ENCODE results near the gene RPL10.

RPL10 gene

GRCh38 chrX:154430916-154431315 is 32.7 kb downstream of the RPL10 start:
- DNase-seq (ENCODE audit: low read depth): no peak

- DNase-seq (ENCODE audit: low read depth): no peak
These were observed 33.2 kb downstream of the RPL10 start for GRCh38 chrX:154431341-154431740.

GRCh38 chrX:154432210-154432609 is 34.0 kb downstream of the RPL10 start:
- no peak for DNase-seq (ENCODE audit: low read depth)

DNA sequence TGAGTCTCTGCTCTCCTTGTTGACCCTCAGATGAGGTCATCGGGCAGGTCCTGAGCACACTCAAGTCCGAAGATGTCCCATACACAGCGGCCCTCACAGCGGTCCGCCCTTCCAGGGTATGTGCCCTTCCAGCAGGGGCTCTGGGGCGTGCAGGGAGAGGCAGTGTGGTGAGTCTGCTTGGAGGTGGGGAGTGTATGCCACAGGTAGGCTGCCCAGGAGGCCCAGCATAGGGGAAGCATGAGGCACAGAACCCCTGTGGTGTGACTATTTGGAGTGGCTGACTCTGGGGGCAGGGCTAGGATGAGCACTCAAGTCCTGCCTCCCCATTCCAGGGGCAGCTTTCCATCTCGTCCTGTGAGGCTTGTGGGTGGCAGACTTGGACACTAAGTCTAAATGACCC is 35.4 kb downstream of the RPL10 start:
- DNase-seq (ENCODE audit: low read depth): no peak

DNA sequence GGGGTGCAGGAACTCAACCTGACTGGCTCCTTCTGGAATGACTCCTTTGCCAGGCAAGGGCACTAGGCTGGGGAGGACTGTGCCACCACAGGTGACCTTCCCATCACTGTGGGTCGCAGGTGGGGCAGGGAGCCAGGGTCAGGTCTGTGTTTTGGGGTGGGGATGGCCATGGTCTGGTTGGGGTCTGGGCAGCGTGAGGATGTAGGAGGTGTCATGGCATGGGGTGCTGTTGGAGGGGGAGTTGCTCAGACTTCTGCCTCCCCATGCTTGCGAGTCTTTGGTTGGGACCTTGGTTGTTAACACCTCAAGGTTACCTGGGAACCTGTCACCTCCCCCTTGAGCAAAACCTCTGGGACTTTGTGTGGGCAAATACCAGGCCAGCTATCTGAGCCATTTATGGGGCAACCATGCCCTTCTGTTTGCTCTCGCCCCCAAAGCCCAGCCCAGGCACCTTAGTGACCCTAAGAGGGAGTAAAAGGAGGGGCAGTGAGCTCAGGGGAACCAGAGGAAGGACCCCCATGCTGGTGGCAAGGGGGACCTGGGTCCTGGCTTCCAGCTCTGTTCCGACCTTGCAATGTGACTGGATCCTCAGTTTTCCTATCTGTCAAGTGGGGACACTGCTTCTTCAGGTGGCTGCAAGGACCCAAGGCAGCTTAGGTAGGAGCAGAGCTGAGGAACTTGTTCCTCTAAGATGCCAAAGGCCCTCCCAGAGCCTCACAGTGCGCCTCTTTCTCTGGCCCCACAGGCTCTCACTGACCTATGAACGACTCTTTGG is 36.4 kb downstream of the RPL10 start:
- no peak for DNase-seq (ENCODE audit: low read depth)

GRCh38 chrX:154435171-154435733 is 37.1 kb downstream of the RPL10 start:
- no peak for DNase-seq (ENCODE audit: low read depth)

DNA sequence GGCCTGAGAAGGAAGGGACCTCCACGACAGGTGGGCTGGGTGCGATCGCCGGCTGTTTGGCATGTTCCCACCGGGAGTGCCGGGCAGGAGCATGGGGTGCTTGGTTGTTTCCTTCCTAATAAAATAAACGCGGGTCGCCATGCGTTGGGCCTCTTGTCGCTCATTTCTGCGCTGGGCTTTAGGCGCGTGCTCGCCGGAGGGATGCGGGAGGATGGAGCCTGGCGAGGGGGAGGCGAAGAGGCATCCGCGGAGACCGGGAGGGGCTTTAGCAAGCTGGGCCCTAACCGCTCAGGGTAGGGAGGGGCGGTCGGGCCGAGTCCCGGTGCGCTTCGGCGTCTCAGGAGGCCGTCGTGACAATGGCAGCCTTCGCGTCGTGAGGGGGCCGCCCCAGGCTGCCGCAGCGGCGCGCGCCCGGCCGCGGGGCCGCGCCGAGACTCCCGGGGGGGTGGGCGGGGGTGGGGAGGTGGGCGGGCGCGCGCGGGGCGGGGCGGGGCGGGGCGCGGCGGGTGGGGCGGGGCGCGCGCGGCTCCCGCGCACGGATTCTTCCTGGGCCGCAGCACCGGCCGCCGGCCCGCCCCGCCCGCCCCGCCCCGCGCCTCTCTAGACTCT is 38.3 kb downstream of the RPL10 start:
- DNase-seq (ENCODE audit: low read depth): no peak

DNA sequence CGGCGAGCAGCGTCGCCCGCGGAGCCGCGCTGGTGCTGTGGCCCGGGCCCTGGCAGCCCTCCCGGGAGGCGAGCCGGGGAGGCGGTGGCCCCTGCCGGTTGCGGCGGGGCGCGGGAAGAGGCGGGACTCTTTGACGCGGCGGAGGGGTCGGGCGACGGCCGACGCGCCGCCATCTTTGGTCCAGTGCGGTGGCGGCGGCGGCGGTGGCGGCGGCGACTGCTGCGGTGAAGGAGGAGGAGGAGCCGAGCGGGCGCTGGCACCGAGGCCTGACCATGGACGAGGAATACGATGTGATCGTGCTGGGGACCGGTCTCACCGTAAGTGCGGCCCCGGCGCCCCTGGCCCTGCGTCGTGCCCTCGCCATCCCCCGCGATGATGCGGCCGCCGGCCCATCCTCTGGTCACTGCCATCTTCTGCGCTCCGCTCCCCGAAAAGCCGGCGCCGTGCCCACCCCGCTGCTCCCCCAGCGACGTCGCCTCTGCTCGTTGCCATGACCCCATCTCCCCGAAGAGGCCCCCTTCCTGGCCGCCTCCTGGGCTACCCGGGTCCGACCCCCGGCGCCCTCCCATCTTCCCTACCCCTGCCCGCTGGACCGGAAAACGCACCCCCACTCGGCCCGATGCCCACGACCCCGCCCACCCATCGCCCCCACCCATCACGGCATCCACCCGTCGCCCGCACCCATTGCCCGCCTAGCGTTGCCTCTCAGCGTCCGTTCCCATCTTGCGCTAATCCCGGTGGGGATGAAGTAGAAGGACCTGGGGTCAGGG is 39.0 kb downstream of the RPL10 start, which contains the start of gene GDI1:
Gene GDI1, plus strand, starts transcription at position 172 of the 770 bp plus-strand sequence. Its CDS starts 101 bp downstream, at position 273.
- DNase-seq (ENCODE audit: low read depth): no peak

GRCh38 chrX:154437971-154438893 is 40.1 kb downstream of the RPL10 start:
- DNase-seq (ENCODE audit: low read depth): no peak

GRCh38 chrX:154439841-154440240 is 41.7 kb downstream of the RPL10 start:
- DNase-seq (ENCODE audit: low read depth): no peak

DNA sequence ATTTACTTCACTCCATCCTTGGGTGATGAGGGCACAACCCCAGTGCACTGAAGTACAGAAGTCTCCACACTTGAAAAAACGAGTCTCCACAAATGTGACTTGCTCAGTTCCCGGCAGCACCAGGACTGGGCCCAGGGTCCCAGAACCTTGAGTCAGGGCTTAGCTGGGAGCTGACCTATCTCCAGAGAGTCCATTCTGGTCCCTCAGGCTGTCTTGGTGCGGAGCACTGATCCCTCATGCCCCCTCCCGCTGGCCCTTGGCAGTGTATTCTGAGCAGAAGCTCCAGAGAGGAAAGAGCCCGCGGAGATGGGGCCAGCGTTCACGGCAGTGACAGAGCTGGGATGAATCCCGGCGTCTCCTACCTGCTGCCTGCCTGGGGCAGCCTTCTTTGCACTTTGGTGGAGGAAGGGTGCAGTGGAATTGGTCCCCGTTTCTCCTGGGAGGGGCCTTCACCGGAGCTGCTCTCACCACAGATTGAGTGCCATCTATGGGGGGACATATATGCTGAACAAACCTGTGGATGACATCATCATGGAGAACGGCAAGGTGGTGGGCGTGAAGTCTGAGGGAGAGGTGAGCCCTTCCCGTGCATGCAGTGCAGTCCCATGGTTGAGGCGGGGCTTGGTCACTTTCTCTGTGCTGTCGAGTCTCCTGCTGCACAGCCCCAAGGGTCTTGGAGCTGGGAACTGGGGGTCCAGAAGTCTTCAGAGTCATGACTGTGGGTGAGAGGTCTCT is 42.6 kb downstream of the RPL10 start:
- DNase-seq (ENCODE audit: low read depth): no peak

DNA sequence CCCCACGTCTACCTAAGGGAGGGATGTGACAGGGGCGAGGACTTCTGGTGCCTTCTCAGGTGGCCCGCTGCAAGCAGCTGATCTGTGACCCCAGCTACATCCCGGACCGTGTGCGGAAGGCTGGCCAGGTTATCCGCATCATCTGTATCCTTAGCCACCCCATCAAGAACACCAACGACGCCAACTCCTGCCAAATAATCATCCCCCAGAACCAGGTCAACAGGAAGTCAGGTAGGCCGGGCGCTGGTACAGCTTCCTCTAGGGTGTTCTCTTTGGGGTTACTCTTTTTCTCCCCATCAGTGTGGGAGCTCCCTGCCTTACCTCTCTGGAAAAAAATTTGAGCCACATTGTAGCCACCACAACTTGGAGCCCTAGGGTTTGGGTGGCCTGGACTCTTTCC is 43.4 kb downstream of the RPL10 start:
- DNase-seq (ENCODE audit: low read depth): no peak

DNA sequence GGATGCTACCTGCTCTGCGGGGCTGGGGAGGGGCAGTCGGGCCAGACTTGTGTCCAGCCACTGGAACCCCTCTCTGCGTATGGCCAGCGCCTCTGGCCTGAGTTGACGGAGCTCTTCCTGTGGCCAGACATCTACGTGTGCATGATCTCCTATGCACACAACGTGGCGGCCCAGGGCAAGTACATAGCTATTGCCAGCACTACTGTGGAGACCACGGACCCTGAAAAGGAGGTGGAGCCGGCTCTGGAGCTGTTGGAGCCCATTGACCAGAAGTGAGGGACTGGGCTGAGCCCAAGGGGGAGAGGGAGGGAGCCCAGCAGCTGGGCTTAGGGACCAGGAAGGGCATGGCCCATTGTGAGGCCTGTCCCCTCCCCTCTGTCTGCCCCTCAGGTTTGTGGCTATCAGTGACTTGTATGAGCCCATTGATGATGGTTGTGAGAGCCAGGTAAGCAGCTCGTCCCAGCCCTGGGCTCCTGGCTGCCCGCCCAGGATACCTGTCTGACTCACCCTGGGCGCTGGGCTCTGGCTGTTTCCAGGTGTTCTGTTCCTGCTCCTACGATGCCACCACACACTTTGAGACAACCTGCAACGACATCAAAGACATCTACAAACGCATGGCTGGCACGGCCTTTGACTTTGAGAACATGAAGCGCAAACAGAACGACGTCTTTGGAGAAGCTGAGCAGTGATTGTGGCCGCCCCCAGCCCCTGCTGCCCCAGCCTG is 44.0 kb downstream of the RPL10 start:
- no peak for DNase-seq (ENCODE audit: low read depth)

- no peak for DNase-seq (ENCODE audit: low read depth)
These were observed 45.3 kb downstream of the RPL10 start for GRCh38 chrX:154443479-154443910.

- no peak for DNase-seq (ENCODE audit: low read depth)
These were observed 46.0 kb downstream of the RPL10 start, which contains the start of gene FAM50A for GRCh38 chrX:154443992-154444754. FAM50A (plus strand) TSS chrX:154444141; CDS start chrX:154444236, 95 bp downstream.

GRCh38 chrX:154444755-154445246 is 46.6 kb downstream of the RPL10 start:
- DNase-seq (ENCODE audit: low read depth): no peak

DNA sequence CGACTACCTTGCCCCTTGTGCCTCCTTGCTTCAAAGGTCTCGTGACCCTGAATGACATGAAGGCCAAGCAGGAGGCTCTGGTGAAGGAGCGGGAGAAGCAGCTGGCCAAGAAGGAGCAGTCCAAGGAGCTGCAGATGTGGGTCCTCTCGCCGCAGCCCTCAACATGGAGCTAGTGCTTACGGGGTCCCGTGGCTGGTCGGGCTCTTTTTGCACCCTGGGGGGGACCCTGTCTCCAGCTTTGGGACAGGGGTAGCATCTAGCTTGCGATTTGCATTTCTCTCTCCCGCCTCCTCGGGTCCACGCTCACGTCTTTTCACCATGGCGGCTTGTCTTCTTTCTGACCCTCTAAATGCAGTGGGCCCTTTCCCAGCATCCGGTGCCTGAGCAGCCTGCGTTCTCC is 47.6 kb downstream of the RPL10 start:
- no peak for DNase-seq (ENCODE audit: low read depth)

DNA sequence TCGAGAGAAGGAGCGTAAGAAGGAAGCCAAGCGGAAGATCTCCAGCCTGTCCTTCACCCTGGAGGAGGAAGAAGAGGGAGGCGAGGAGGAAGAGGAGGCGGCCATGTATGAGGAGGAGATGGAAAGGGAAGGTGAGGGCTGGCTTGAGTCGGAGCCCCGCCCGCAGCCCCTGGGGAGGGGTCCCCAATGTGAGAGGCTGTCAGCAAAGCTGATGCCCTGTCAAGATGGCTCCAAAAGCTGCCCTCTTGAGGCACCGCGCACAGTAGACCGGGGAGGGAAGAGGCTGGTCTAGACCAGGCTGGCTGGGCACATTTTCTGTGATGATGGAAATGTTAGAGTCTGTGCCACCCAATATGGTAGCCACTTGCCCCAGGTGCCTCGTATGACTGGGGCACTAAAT is 48.3 kb downstream of the RPL10 start:
- DNase-seq (ENCODE audit: low read depth): no peak

- no peak for DNase-seq (ENCODE audit: low read depth)
These were observed 50.3 kb downstream of the RPL10 start for GRCh38 chrX:154448484-154448883.

All from GM04503 (cell line).